Right lobe of liver (tissue), 4 donors: ENCODE measurements around the gene KIF11.

ENCODE experiments used
- CTCF ChIP-seq, 4 donors: fragments of 200-600 bp in 3 of 4; fragments of 450-650 bp in 1 of 4; IDR thresholded peaks; one replicate each; pipeline versions ENCODE4 v1.5.1 to v1.8.0; 2016 to 2022; ENCODE audit warnings: antibody characterized with exemption in 4 of 4, mild to moderate bottlenecking in 2 of 4
- POLR2A ChIP-seq: fragments of 450-650 bp; IDR thresholded peaks from one replicate; pipeline ENCODE4 v1.6.1; 2017; ENCODE audit warnings: antibody characterized with exemption, mild to moderate bottlenecking
- donor health status: DM: no; HTN: no; CAD: no.
- donor health status: DM: no; HTN: no; CAD: no.
- donor health status: DM: no; HTN: yes; CAD: no.

DNA sequence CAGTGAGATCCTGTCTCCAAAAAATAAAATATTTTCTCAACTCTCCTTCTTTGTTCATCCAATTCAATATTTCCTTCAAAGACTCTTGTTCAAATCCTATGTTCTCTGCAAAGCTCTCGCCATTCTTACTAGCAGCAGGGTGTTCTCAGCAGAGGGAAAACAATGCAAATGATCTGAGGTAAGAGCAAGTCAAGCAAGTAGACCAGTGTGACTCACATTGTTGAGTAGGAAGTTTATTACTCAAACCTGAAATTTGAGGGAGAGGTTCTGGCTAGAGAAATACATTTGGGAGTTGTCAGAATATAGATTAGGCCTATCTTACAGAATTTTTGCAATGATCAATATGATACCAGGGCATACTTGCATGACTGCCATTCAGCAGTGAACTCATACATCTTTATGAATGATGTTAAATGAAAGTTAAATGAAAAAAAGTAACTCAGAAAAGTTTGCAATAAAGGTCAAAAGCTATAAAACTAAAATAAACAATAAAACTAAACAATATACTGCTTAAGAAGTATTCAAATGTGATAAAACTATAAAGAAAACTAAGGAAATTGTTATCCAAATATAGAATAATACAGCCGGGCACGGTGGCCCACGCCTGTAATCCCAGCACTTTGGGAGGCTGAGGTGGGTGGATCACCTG is 24.9 kb upstream of the KIF11 start:
- no peak for TF ChIP-seq CTCF (IDR thresholded peaks at IDR 0.05)
- TF ChIP-seq POLR2A, result no peak
